ENCODE measurements around the gene TFAP2E.

TFAP2E gene

GRCh38 chr1:35595684-35596083, 22.6 kb downstream of the TFAP2E start:
- DNase-seq (ENCODE audit: low read depth), result no peak

DNA sequence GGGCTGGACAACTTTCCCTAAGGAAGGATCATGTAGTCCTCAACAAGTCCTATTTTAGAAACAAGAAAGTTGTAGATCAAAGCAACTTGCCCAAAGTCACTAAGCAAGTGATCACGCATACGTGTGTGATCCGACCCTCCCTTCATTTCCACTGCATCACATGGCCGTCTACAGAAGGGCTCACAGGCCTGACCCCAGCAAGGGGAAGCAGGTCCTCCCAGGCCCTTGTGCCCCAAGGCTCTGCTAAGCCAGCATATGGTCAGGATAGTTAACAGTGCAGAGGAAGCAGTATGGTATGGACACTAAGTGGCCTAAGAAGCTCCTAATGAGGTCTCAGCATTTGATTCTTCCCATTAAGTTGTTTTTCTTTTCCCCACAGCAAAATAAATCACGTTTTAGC, 24.8 kb downstream of the TFAP2E start:
- DNase-seq (ENCODE audit: low read depth), result no peak

DNA sequence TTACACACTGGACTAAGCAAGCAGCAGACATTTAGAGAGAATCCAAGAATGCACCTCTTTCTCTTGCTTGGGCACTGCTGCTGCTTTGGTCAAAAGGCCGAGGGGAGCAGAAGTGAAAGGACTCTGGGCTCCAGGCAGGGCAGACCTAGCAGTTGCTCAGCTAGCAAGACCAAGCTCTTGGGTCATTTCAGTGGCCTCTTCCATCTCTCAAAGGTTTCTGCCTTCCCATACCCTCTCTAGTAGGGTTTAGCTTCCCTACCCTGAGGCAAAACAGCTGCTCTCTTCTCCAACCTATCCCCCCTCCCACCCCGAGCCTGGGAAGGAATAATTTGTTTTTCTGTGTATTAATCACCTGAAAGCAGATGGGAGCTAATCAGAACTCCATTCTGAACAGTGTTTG, 25.8 kb downstream of the TFAP2E start:
- DNase-seq (ENCODE audit: low read depth), result no peak

DNA sequence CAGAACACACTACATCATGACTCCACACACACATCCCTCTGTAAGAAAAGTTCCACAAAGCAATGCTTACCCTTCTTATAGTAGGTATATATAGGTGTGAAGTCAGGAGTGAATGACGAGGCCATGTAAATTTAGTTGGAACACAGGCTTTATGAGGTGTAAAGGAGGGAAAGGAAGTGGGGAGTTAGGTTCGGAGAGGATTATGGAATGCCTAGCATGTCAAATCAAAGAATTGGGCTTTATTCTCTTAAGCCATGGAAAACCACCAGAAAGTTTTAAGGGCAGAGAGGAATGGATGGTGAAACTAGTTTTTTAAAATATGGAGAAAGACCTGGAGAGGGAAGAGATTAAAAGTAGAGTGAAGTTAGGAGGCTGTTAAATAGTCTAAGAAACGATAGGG, 26.3 kb downstream of the TFAP2E start:
- DNase-seq (ENCODE audit: low read depth), result no peak

- DNase-seq (ENCODE audit: low read depth), result no peak
Observed at GRCh38 chr1:35600593-35600992, 27.5 kb downstream of the TFAP2E start.

DNA sequence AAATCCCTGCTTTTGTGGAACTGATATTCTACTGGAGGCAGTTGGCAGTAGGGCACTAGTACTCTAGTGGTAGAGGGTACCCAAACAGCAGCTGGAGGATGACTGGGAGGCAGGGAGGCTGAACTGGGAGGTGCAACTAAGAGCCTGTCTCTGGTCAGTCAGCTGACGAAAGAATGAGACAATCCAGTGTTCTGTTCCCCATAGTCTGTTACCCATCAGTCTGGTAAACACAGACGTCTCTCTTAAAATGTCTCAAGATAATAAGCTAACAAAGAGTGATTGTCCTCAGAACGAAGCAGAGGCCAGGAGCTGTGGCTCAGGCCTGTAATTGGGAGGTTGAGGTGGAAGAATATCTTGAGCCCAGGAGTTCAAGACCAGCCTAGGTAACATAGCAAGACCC, 30.4 kb downstream of the TFAP2E start:
- no peak for DNase-seq (ENCODE audit: low read depth)

DNA sequence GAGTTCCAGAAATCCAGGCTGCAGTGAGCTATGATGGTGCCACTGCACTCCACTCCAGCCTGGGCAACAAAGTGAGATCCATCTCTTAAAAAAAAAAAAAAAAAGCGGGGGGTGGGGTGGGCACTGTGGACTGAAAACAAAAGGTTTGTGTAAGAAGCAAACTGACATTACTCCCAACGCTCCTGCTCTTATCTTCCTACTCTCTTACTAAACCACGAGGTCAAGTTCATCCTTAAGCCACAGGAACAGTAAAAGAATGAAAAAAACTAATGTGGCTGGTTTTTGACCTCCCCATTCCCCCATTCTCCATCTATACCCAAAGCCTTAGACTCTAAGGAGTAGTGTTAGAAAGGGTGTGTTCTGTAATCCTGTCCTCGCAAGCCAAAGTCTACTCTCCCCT, 30.8 kb downstream of the TFAP2E start:
- DNase-seq (ENCODE audit: low read depth), result no peak

DNA sequence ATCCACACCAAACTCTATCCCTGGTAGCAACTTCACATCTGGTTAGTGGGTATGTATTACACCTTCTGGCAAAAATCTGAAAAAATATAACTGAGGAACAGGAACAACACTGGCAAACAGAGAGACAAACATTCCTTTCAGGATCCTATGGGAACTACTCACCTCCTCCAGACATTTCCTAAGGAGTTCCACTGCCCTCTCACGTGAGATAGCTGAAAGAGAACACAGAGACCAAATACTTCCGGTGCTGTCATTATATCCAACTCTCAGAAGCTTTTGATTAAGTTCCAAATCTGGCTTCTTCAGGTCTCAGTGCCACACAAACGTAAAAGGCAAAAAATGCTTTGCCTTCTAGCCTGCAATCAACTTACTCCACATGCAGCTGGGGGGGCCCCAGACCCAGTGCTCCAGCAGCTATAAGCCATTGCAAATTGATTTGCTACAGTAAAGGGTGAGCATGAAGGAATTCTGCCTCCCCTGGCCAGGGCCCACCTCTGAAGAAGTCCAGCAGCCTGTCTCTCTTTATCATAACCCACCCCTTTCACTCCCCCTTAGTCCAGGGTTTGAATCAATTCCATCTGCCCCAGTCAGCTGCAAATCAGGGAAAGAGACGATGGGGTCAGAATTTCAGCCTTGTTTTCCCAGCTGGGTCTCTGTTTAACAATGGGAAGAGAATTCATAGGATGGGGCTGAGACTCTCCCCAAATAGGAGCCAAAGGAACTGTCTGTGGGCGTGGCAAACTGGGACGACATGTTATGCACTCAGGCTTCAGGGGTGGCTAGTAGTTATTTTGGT, 32.2 kb downstream of the TFAP2E start:
- no peak for DNase-seq (ENCODE audit: low read depth)

DNA sequence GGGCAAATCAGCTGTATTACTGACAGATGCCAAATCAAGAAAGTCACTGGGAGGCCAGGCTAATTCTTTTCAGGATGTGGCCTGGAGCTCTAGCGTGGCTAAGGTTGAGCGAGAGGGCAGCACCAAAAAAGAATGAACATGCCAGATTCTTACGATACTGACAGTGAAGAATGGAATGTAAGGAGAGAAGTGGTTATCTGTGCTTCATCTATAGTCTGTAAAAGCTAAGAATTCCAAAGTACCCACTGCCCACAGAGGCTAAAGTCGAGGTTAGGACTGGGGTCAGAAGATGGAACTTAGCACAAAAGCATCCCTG, 32.7 kb downstream of the TFAP2E start:
- DNase-seq (ENCODE audit: low read depth), result no peak

- DNase-seq (ENCODE audit: low read depth), result no peak
Observed at GRCh38 chr1:35611655-35612054, 38.5 kb downstream of the TFAP2E start.

DNA sequence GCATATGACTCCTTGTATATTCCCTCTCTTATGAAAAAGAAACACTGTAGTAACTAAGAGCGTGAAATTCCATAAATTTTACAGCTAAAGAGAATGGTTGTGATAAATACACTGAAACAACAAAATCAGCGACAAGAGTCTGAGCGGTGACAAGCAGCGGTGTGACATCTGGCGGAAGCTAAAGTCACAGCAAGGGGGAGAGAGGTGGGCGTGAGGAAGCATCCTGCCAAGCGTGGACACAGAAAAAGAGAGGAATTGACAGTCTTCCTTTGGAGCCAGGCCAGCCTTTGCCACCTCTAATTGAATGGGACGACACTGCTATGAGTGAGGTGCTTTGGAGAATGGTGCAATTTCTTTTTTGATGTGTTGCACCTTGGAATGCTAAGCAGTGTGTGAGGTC, 42.3 kb downstream of the TFAP2E start:
- no peak for DNase-seq (ENCODE audit: low read depth)

DNA sequence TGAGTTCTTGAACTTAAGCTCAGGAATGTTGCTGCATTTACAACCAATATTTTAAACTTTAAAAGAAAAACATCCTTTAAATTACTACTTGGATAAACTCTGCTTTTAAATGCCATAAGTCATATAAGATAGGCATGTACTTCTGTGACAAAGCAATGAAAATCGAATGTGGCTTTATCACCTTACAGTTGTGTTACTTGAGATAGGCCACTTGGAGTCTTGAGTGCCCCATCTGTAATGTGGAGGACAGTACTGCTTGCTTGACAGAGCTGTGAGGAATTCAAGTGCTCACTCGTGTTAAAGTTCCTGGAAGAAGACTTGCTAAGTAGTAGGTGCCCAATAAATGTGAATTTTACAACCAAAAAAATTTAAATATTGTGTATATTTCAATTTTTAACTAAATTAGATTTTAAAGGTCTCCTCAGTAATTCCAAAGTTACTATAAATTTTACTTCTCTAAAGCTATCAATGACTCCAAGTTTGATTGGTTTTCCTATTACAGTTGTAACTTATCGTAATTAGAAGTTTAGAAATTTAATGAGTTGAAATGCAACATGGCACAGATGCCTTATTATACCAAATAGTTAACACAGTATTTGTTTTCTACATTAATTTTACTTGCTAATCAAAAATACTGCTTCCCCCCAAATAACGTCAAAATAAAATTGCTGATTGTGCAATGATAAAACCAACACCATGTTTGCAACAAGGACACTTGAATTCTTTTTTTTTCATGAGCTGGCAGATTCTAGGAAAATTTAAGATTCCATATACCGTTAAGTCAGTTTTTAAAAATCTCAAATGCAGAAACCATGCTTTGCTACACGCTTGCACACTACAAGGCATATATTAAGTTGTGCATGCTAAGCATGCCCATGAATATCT, 46.4 kb downstream of the TFAP2E start:
- DNase-seq (ENCODE audit: low read depth), result no peak

- no peak for DNase-seq (ENCODE audit: low read depth)
Observed at GRCh38 chr1:35622510-35623178, 49.5 kb downstream of the TFAP2E start.

DNA sequence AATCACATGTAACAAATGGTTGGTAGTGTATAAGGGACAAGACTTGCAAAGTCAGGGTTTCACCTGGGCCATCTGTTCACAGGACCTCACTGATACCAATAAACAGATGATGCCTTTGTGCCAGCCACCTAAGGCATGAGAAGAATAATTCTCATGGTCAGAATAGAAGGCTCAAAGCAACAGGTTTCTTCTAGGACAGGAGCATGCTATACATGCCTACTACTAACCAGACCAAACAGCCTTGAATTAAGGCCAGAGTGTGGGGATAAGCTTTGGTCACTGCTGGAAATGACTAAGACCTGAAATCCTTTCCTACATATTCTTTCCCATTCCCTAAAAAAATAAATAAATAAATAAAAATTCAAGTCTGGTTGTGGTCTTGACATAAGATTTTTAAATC, 50.7 kb downstream of the TFAP2E start:
- DNase-seq (ENCODE audit: low read depth), result no peak

DNA sequence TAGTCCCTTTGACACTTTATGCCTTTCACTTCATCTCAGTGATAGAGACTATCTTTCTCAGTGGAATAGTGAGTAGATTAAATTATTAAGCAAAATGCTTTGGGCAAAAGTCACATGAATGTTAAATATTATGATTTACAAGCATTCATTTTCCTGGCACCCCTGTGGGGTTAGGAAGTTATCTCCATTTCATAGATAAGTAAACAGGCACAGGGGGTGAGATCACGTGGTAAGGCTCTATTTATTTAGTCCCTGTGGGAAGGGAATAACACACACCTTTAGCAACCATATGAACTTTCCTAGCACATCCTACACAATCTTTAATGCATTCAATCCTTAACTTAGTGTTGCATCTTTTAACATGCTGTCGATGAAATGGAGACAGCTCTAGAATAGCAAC, 55.9 kb downstream of the TFAP2E start:
- no peak for DNase-seq (ENCODE audit: low read depth)

- no peak for DNase-seq (ENCODE audit: low read depth)
Observed at GRCh38 chr1:35631396-35631795, 58.3 kb downstream of the TFAP2E start.

- no peak for DNase-seq (ENCODE audit: low read depth)
Observed at GRCh38 chr1:35633547-35633946, 60.4 kb downstream of the TFAP2E start.

GRCh38 chr1:35637401-35637809, 64.3 kb downstream of the TFAP2E start:
- no peak for DNase-seq (ENCODE audit: low read depth)

GRCh38 chr1:35640380-35641232, 67.5 kb downstream of the TFAP2E start:
- no peak for DNase-seq (ENCODE audit: low read depth)

DNA sequence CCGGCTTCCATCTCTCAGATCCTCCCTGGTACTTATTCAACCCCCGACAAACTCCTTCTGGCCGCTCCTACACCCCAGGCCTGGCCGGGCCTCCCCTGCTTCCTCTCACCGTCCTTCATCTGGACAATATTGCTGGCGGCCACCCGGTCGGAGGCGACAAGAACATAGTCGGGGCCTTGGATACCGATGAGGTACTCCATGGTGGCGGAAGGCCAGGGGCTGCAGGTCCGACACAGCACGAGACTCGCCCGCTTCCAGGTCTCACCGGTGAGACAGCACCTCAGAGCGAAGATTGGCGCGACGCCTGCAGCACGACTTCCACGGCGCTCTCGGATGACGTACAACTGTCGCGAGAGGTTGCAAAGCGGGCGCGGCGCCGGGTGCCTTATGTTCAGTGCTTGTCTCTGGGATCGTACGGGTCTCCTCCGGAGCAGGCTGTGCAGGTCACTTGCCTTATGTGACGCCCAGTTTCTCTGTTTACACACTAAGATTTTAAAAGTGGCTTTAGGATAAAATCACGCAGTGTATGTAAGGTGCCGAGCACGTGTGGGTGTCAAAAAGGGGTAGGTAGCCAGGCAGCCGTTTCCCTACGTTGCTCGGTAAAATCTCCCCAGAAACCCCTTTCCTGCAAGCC, 68.2 kb downstream of the TFAP2E start, which contains the start of gene PSMB2:
Gene PSMB2, minus strand, starts transcription at position 294 of the 634 bp plus-strand sequence. Its CDS starts 94 bp downstream, at position 200.
- peak; percentile 95 for DNase-seq (ENCODE audit: low read depth)

GRCh38 chr1:35642471-35642955, 69.4 kb downstream of the TFAP2E start:
- no peak for DNase-seq (ENCODE audit: low read depth)

All from stimulated activated CD8-positive, alpha-beta memory T cell treated with anti-CD3 and anti-CD28 coated beads, Interleukin-15, amount 100 ng/mL, for 1 hour (primary cell).